Lower leg skin (tissue), 4 donors: Measurements from ENCODE around the gene NCKAP5. TPM values are rescaled to one million over a fixed set of nuclear protein-coding genes. Genes with fewer than 3 reads are reported as not detected.

ENCODE experiments used
- DNase-seq, 2 donors: peaks; one replicate each; pipeline ENCODE4 v3.0.0-alpha.2; 2019; ENCODE audit warnings: low spot score in 2 of 2
- H3K4me3 ChIP-seq: fragments of 200-600 bp; sonication (generic); 2 replicates; pipeline ENCODE4 v1.5.1; 2017; ENCODE audit warnings: mild to moderate bottlenecking, low read depth; ENCODE audit not compliant: poor library complexity, severe bottlenecking
- CTCF ChIP-seq, 3 donors: fragments of 450-650 bp; IDR thresholded peaks; one replicate each; pipeline ENCODE4 v1.5.1; 2016; ENCODE audit warnings: antibody characterized with exemption in 3 of 3, mild to moderate bottlenecking in 3 of 3, moderate library complexity in 2 of 3
- POLR2A ChIP-seq, 2 donors: fragments of 450-650 bp; IDR thresholded peaks; one replicate each; pipeline ENCODE4 v1.6.1; 2016 to 2017; ENCODE audit warnings: antibody characterized with exemption in 2 of 2, mild to moderate bottlenecking in 1 of 2, moderate library complexity in 1 of 2
- WGBS, 2 donors: methylation state at CpG; one replicate each; pipeline ENCODE4 v1.1.5; 2018; 5-methylcytosine and 5-hydroxymethylcytosine counted together
- intact Hi-C: fragments of 100-400 bp; cut with DNase I; formaldehyde crosslinking; loops from one replicate; pipeline ENCODE4 v1.15.0; 2023; ENCODE audit warnings: low total_unique reads
- total RNA-seq, 4 donors: library from RNA; depleted of rRNA; stranded (reverse); fragments of >200 nt; gene quantifications; one replicate each; pipeline ENCODE4 v1.1.0, GENCODE V29; 2016

NCKAP5 gene
- total RNA-seq, 4 donors from 2014 or later = 2.0 to 5.1 (median 3.6) TPM

- TF ChIP-seq CTCF (IDR thresholded peaks at IDR 0.05) = no peak
- TF ChIP-seq POLR2A (IDR thresholded peaks at IDR 0.05) = no peak
- no peak for DNase-seq
- intact Hi-C loops = no loop called here
- H3K4me3 ChIP-seq = no peak overlapping the region
- 78 to 81% methylated on average over 5 of the region's 5 CpGs for WGBS, 2 donors
These were observed 5.9 kb upstream of the NCKAP5 start for GRCh38 chr2:133574186-133574585.

- intact Hi-C loops = no loop called here
- no peak overlapping the region for H3K4me3 ChIP-seq
- TF ChIP-seq CTCF (IDR thresholded peaks at IDR 0.05) (no peak), POLR2A (IDR thresholded peaks at IDR 0.05) (no peak)
- WGBS, 2 donors = 91 to 95% methylated on average over 6 of the region's 6 CpGs
- DNase-seq = no peak
These were observed 5.4 kb upstream of the NCKAP5 start for GRCh38 chr2:133573491-133574162.

- intact Hi-C loops = no loop called here
- H3K4me3 ChIP-seq = no peak overlapping the region
- 92 to 95% methylated on average over 6 of the region's 6 CpGs for WGBS, 2 donors
- TF ChIP-seq POLR2A (IDR thresholded peaks at IDR 0.05) = no peak
- TF ChIP-seq CTCF (IDR thresholded peaks at IDR 0.05) = no peak
- DNase-seq = no peak
These were observed 3.0 kb upstream of the NCKAP5 start for GRCh38 chr2:133571249-133571648.

GRCh38 chr2:133570542-133570941 is 2.3 kb upstream of the NCKAP5 start:
- no peak for TF ChIP-seq CTCF (IDR thresholded peaks at IDR 0.05)
- no peak for TF ChIP-seq POLR2A (IDR thresholded peaks at IDR 0.05)
- no peak overlapping the region for H3K4me3 ChIP-seq
- WGBS, 2 donors = 95 to 96% methylated on average over 5 of the region's 5 CpGs
- intact Hi-C loops = no loop called here
- DNase-seq = no peak

GRCh38 chr2:133569286-133569830 is 1.1 kb upstream of the NCKAP5 start:
- TF ChIP-seq CTCF (IDR thresholded peaks at IDR 0.05) (no peak), POLR2A (IDR thresholded peaks at IDR 0.05) (no peak)
- 65 to 77% methylated on average over 4 of the region's 4 CpGs for WGBS, 2 donors
- no peak for DNase-seq
- intact Hi-C loops = no loop called here
- no peak overlapping the region for H3K4me3 ChIP-seq

- 28 to 29% methylated on average over 5 of the region's 5 CpGs for WGBS, 2 donors
- no peak for DNase-seq
- TF ChIP-seq POLR2A (IDR thresholded peaks at IDR 0.05) = no peak
- intact Hi-C loops = no loop called here
- no peak overlapping the region for H3K4me3 ChIP-seq
These were observed 335 bp upstream of the NCKAP5 start for GRCh38 chr2:133568598-133568997.
